RKO (cell line): ENCODE results near the gene HCLS1.
"Not testable (repeated sequence)": the region's sequence is repeated elsewhere in the genome, so short reads cannot be mapped to it uniquely, and the experiment has no call there.

ENCODE experiments used
- DNase-seq: peaks from one replicate; pipeline ENCODE4 v3.0.0-alpha.2; 2016; ENCODE audit warnings: low spot score

The HCLS1 gene

DNA sequence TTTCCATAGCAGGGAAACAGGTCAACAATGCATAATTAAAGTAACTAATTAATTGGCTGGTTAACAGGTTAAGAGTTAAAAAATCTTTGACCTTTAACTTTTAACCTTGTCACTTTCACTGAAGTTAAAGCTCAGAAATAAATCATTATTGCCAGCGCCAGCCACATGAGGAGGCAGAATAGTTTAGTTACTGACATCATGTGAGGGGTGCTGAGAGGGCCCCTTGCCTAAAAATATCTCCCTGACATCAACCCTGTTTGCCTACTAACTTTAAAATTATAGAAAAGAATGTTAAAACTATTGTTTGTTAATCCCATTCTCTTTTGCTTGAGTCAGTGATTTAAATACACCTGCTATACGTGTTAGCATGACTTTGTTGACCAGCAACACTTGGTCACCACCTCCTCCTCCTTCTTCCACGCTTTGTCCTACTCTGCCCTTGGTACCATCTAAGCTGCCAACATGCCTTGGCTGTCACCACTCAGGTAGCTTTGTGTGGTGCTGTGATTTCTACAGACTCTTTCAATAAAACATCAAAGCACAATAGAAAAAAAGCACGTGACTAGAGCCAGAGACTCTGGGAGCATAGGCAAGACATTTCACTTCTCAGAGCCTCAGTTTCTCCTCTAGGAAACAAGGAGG lies 64.8 kb downstream of the HCLS1 start:
- DNase-seq = no peak

DNA sequence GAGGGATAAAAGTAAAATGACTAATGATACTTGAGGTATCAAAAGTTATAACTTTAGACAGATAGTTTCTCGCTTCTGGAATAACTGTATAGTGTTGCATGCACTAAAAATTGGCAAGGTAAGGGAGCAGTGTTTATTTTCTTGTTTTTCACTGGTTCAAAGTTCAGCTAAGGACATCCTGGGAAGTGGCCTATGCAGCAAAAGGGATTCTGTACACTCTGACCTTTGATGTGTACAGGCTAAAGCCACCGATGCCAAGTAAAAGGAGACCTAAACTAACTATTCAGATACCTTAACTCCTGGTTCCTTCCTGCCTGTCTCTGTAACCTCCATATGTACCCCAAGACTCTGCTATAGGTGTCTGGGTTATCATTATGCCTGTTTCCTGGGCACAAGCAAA lies 65.9 kb downstream of the HCLS1 start:
- no peak for DNase-seq

DNA sequence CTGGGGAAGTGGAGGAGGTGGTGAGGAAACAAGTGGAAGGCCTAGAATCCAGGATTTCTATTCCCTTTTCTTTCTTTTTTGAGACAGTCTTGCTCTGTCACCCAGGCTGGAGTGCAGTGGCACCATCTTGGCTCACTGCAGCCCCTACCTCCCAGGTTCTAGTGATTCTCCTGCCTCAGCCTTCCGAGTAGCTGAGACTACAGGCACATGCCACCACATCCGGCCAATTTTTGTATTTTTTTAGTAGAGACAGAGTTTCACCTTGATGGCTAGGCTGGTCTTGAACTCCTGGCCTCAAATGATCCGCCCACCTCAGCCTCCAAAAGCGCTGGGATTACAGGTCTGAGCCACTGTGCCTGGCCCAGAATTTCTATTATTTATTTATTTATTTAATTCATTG lies 66.9 kb downstream of the HCLS1 start:
- DNase-seq = not testable (repeated sequence)

DNA sequence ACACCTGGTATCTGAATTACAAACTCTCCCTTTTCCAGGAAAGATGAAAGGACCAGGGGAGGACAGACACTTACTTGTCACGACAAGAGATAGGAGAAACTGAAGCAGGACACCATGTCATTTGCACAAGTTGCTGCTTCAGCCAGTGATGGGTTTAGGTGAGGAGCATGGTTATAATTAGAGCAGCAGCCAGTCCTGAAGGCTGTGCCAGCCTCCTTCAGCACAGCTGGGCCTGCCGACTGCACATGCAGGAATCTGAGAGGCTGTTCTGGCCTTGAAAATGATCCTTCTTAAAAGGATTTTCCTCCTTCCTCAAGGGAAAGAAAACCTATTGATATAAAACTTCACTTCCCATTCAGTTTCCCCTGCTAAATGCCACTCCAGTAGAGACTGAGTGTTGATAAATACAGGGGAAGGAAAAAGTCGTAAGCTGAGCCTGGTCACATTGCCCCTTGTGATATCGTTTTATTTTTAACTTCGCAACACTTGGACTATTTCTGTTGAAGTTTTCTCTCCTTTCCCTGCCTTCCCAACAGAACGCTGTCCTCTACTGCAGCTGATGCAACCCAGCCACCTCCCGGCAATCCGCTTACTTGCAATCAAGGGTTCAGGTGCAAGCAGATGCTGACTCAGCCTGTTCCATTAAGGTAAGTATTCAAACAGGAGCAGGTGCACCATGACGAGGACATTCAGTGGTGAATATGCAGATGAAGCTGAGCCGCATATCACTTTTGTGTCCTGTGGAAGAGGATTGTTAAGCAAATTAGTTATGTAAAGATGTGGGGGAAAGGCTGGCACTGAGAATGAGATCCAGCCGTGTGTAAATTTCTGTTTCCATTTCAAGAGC lies 67.6 kb downstream of the HCLS1 start, which contains the start of gene FBXO40:
Gene FBXO40, plus strand, starts transcription at position 524 of the 847 bp plus-strand sequence. CDS start 27,197 bp downstream, outside the sequence.
- no peak for DNase-seq

DNA sequence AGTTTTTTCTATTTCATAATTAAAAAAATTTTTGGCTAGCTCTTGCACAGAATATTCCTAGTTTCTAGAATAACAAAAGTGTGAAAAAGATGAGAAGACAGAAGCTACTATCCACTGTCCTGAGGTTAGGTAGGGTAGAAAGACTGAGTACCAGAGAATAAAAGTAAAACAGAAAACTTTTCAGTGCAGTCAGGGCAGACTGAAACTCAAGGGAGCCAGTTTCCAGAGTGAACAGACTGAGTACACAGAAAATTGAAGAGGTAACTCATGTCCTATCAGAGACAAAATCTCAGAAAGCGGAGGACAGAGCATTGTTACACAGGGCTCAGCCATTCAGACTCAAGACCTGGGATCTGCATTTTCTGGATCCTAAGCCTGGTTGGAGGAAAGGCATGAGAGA lies 76.3 kb downstream of the HCLS1 start:
- DNase-seq = no peak

DNA sequence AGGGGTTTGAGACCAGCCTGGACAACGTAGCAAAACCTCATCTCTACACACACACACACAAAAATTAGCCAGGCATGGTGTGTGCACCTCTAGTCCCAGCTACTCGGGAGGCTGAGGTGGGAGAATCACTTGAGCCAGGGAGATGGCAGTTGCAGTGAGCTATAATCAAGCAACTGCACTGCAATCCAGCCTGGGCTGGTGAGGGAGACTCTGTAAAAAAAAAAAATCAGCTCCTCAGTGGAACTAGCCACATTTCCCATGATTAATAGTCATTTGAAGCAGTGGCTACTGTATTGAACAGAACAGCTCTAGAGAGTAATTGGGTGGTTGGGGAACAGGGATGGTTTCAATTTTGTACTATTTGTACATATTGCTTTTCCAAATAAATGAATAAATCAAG lies 79.0 kb downstream of the HCLS1 start:
- DNase-seq = no peak
